ENCODE data around the gene ANGPTL5.

DNA sequence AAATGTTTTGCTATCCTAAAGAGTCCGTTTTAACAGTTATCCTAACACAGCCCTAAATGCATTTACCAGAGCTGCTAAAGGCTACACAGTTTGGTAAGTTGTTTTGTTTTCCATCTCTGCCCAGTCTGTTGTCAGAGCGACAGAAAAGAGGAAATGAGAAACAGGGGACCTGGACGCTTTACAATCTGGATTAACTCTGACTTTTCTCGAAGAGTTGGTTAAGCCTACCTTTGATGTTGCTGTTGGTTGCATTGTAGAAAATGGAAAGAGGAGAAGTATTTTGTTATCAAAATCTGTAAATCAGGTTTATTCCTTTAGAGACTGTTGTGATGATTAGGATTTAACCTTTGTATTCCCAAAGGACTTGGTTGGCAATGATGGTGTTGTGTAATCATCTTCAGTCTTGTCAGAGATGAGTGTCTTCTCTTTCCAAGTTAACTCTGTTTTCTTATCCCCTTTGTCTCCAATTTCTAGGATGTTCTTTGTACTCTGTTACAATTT lies 481 bp downstream of the ANGPTL5 start:
- TF ChIP-seq, protein P1, sequence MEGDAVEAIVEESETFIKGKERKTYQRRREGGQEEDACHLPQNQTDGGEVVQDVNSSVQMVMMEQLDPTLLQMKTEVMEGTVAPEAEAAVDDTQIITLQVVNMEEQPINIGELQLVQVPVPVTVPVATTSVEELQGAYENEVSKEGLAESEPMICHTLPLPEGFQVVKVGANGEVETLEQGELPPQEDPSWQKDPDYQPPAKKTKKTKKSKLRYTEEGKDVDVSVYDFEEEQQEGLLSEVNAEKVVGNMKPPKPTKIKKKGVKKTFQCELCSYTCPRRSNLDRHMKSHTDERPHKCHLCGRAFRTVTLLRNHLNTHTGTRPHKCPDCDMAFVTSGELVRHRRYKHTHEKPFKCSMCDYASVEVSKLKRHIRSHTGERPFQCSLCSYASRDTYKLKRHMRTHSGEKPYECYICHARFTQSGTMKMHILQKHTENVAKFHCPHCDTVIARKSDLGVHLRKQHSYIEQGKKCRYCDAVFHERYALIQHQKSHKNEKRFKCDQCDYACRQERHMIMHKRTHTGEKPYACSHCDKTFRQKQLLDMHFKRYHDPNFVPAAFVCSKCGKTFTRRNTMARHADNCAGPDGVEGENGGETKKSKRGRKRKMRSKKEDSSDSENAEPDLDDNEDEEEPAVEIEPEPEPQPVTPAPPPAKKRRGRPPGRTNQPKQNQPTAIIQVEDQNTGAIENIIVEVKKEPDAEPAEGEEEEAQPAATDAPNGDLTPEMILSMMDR (IDR thresholded peaks at IDR 0.05) = no peak
- no peak for TF ChIP-seq POLR2A (IDR thresholded peaks at IDR 0.05)
